ENCODE data around the gene SSR3.

- TF ChIP-seq, protein P1, sequence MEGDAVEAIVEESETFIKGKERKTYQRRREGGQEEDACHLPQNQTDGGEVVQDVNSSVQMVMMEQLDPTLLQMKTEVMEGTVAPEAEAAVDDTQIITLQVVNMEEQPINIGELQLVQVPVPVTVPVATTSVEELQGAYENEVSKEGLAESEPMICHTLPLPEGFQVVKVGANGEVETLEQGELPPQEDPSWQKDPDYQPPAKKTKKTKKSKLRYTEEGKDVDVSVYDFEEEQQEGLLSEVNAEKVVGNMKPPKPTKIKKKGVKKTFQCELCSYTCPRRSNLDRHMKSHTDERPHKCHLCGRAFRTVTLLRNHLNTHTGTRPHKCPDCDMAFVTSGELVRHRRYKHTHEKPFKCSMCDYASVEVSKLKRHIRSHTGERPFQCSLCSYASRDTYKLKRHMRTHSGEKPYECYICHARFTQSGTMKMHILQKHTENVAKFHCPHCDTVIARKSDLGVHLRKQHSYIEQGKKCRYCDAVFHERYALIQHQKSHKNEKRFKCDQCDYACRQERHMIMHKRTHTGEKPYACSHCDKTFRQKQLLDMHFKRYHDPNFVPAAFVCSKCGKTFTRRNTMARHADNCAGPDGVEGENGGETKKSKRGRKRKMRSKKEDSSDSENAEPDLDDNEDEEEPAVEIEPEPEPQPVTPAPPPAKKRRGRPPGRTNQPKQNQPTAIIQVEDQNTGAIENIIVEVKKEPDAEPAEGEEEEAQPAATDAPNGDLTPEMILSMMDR (IDR thresholded peaks at IDR 0.05): no peak
- TF ChIP-seq POLR2A (IDR thresholded peaks at IDR 0.05) (no peak), EP300 (IDR thresholded peaks at IDR 0.05) (no peak)
Observed at GRCh38 chr3:156547637-156548036, 7.3 kb downstream of the SSR3 start.

All from ovary (tissue), 3 donors.